ENCODE data around the gene TMEM200C. TPM values are rescaled to one million over a fixed set of nuclear protein-coding genes. Genes with fewer than 3 reads are reported as not detected.

The TMEM200C gene
- total and polyA plus RNA-seq, 2 donors (not counting 1 experiment from before 2014, with no cell fraction given): not detected

- intact Hi-C loops (cut with micrococcal nuclease): no loop called here
- H3K9me3 Mint-ChIP-seq (ENCODE audit: insufficient read depth): no peaks in the 10 kb centered on the region
- H3K36me3 ChIP-seq (replicated peaks in 1 of 2; ENCODE audit: control extremely low read depth in 1 of 2, control insufficient read depth in 1 of 2, extremely low read depth in 1 of 2, insufficient read depth in 2 of 2, low read length in 1 of 2): no peaks in the 10 kb centered on the region
- no peaks in the 10 kb centered on the region for H4K20me1 ChIP-seq (ENCODE audit: control insufficient read depth, insufficient read depth, low read length, poor library complexity, severe bottlenecking)
- H3K4me2 ChIP-seq (replicated peaks; ENCODE audit: low read depth, low read length, poor library complexity, severe bottlenecking): no peak overlapping the region
- no peak overlapping the region for H3K4me3 ChIP-seq (ENCODE audit: control extremely low read depth in 1 of 5, extremely low read depth in 1 of 5, insufficient read depth in 1 of 5, low read depth in 2 of 5, low read length in 4 of 5)
- no peak overlapping the region for H3K4me3 Mint-ChIP-seq
- H3K79me2 ChIP-seq (ENCODE audit: control insufficient read depth, insufficient read depth, low read length): no peaks in the 10 kb centered on the region
- H3K9ac ChIP-seq (ENCODE audit: low read length): no peak overlapping the region
- DNase-seq (no peak), ATAC-seq (ENCODE audit: low read depth) (no peak)
- ChIA-PET CTCF (no interaction called here), POLR2A (no interaction called here)
- H3K9me3 ChIP-seq (ENCODE audit: control extremely low read depth in 1 of 3, control insufficient read depth in 2 of 3, insufficient read depth in 1 of 3, low read length in 2 of 3): no peaks in the 10 kb centered on the region
- no peak overlapping the region for H3K27ac ChIP-seq (ENCODE audit: low read length in 2 of 2)
- no peaks in the 10 kb centered on the region for H3K4me1 Mint-ChIP-seq
- 92% methylated on average over 2 of the region's 3 CpGs for whole genome bisulfite sequencing (ENCODE audit: insufficient coverage)
- TF ChIP-seq, protein P1, sequence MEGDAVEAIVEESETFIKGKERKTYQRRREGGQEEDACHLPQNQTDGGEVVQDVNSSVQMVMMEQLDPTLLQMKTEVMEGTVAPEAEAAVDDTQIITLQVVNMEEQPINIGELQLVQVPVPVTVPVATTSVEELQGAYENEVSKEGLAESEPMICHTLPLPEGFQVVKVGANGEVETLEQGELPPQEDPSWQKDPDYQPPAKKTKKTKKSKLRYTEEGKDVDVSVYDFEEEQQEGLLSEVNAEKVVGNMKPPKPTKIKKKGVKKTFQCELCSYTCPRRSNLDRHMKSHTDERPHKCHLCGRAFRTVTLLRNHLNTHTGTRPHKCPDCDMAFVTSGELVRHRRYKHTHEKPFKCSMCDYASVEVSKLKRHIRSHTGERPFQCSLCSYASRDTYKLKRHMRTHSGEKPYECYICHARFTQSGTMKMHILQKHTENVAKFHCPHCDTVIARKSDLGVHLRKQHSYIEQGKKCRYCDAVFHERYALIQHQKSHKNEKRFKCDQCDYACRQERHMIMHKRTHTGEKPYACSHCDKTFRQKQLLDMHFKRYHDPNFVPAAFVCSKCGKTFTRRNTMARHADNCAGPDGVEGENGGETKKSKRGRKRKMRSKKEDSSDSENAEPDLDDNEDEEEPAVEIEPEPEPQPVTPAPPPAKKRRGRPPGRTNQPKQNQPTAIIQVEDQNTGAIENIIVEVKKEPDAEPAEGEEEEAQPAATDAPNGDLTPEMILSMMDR (IDR thresholded peaks at IDR 0.05): no peak
- TF ChIP-seq EZH2 (IDR thresholded peaks at IDR 0.05; ENCODE audit: borderline replicate concordance, insufficient read depth, low read depth, low read length, poor library complexity, severe bottlenecking): no peak
- H3K27me3 Mint-ChIP-seq: peaks cover 30% of the 10 kb centered on the region
- peaks cover 0 to 5% (median 0%) of the 10 kb centered on the region in 4 experiments for H3K27me3 ChIP-seq (replicated peaks in 1 of 4; ENCODE audit: control extremely low read depth in 1 of 4, control insufficient read depth in 3 of 4, insufficient read depth in 4 of 4, low read length in 3 of 4)
- H3K27ac Mint-ChIP-seq: no peak overlapping the region
- no peak overlapping the region for H2AFZ ChIP-seq (ENCODE audit: insufficient read depth, low read depth, low read length, poor library complexity, severe bottlenecking)
- H3K4me1 ChIP-seq (ENCODE audit: control insufficient read depth in 2 of 2, insufficient read depth in 2 of 2, low read length in 2 of 2): no peaks in the 10 kb centered on the region
Measured at GRCh38 chr18:5918205-5918858, 23.0 kb upstream of the TMEM200C start.

GRCh38 chr18:5914951-5915350 is 19.6 kb upstream of the TMEM200C start:
- ChIA-PET CTCF (no interaction called here), POLR2A (no interaction called here)
- H3K4me2 ChIP-seq (replicated peaks; ENCODE audit: low read depth, low read length, poor library complexity, severe bottlenecking): no peak overlapping the region
- intact Hi-C loops (cut with micrococcal nuclease): no loop called here
- Mint-ChIP-seq H3K27ac (no peak overlapping the region), H3K27me3 (peaks cover 17% of the 10 kb centered on the region), H3K4me1 (no peaks in the 10 kb centered on the region), H3K4me3 (no peak overlapping the region), H3K9me3 (ENCODE audit: insufficient read depth) (no peaks in the 10 kb centered on the region)
- H3K36me3 ChIP-seq (replicated peaks in 1 of 2; ENCODE audit: control extremely low read depth in 1 of 2, control insufficient read depth in 1 of 2, extremely low read depth in 1 of 2, insufficient read depth in 2 of 2, low read length in 1 of 2): no peaks in the 10 kb centered on the region
- H3K27ac ChIP-seq (ENCODE audit: low read length in 2 of 2): no peak overlapping the region
- H3K4me3 ChIP-seq (ENCODE audit: control extremely low read depth in 1 of 5, extremely low read depth in 1 of 5, insufficient read depth in 1 of 5, low read depth in 2 of 5, low read length in 4 of 5): no peak overlapping the region
- no peaks in the 10 kb centered on the region for H3K4me1 ChIP-seq (ENCODE audit: control insufficient read depth in 2 of 2, insufficient read depth in 2 of 2, low read length in 2 of 2)
- no peak for TF ChIP-seq EZH2 (IDR thresholded peaks at IDR 0.05; ENCODE audit: borderline replicate concordance, insufficient read depth, low read depth, low read length, poor library complexity, severe bottlenecking)
- TF ChIP-seq, protein P1 (IDR thresholded peaks at IDR 0.05): no peak
- H3K79me2 ChIP-seq (ENCODE audit: control insufficient read depth, insufficient read depth, low read length): no peaks in the 10 kb centered on the region
- H4K20me1 ChIP-seq (ENCODE audit: control insufficient read depth, insufficient read depth, low read length, poor library complexity, severe bottlenecking): no peaks in the 10 kb centered on the region
- no peak for ATAC-seq (ENCODE audit: low read depth)
- WGBS (ENCODE audit: insufficient coverage): 98% methylated on average over 4 of the region's 5 CpGs
- peaks cover 0 to 3% (median 1%) of the 10 kb centered on the region in 4 experiments for H3K27me3 ChIP-seq (replicated peaks in 1 of 4; ENCODE audit: control extremely low read depth in 1 of 4, control insufficient read depth in 3 of 4, insufficient read depth in 4 of 4, low read length in 3 of 4)
- no peaks in the 10 kb centered on the region for H3K9me3 ChIP-seq (ENCODE audit: control extremely low read depth in 1 of 3, control insufficient read depth in 2 of 3, insufficient read depth in 1 of 3, low read length in 2 of 3)
- no peak overlapping the region for H2AFZ ChIP-seq (ENCODE audit: insufficient read depth, low read depth, low read length, poor library complexity, severe bottlenecking)
- H3K9ac ChIP-seq (ENCODE audit: low read length): no peak overlapping the region
- no peak for DNase-seq
